Stimulated activated CD8-positive, alpha-beta memory T cell treated with anti-CD3 and anti-CD28 coated beads, Interleukin-7, amount 100 ng/mL, for 24 hours (primary cell): ENCODE data around the gene RTL5.
A peak's percentile ranks its signal among the peaks of the same experiment; 100 is the strongest.
"Not testable (repeated sequence)": the region's sequence is repeated elsewhere in the genome, so short reads cannot be mapped to it uniquely, and the experiment has no call there.

Experiments used
- DNase-seq: peaks from one replicate; pipeline ENCODE4 v3.0.0-alpha.2; 2020; ENCODE audit warnings: low read depth

RTL5 gene

DNA sequence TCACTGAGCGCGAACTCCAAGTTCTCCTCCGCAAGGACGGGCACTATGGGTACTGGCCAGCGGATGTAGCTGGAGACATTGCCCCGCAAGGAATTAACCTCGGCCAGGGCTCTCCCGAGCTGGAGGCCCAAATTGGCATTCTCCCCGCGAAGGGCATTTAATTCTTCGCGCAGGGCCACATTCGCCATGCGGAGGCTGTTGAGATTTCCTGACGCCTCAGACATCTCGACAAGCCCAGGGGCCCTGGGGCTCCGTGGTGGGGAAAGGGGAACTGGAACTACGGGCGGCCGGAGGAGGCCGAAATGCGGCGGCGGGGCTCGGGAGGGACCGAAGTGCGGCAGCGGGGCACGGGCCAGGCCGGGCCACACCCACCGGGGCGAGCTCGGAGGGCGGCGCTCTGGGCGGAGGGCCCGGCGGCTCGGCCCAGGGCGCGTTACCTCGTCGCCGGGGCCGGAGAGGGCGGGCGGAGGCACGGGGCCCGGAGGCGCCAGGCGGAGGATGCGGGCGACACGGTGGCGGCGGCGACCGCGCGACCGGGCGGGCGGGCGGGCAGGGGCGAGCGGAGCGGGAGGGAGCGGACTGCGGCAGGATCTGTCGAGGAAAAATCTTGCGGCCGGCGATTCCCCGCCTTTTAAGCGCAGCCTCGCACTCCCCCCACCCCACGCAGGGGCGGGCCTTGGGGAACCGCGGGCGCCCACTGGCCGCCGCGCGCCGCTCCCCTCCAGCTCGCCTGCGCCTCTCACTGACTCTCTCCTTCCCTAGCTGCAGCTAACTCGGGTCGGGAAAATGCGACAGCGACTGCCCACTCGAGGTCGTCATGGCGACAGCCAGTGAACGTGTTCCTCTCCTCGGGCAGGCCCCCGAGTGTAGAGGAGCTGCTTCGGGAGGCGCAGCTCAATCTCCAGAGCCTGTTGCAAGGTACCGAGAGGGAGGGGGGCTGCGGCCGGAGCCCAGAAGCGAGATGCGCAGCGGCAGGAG is at the start of gene RTL5:
Gene RTL5 (minus strand): TSS at position 599 of the 978 bp plus-strand sequence.
- DNase-seq, result peak; percentile 12

DNA sequence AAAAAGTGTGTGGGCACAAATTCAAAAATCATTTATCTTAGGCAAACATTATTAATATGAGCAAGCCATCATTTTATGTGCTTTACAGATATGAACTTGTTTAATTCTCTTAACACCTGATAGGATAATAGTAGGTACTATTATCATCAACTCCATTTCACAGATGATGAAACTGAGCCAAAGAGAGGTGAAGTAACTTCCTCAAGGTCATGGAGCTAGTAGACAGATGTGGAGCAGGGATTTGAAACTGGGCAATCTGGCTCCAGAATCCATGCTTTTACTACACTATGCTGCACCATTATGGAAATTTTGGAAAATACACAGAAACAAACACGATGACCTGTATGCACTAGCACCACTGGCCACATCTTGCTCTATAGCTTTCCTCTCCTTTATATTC is 48.8 kb upstream of the RTL5 start:
- DNase-seq, result no peak

DNA sequence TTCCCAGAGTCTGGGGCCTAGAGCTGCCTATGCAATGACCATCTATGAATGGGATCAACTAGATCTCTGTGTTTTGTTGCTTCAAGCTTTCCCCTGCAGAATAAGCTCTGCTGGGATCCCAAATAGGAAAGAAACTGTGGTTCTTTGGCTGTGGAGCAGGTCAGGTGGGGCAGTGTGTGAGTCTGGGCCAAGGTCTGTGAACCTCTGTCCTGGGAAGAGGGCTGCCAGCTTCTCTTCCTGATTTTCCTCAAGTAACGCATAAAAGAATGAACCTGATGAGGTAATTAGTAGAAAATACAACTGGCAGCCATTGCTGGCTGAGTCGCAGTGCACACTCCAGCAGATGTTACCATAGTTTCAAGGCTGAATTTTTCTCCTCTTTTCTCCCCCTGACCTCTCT is 45.3 kb upstream of the RTL5 start:
- DNase-seq, result no peak

DNA sequence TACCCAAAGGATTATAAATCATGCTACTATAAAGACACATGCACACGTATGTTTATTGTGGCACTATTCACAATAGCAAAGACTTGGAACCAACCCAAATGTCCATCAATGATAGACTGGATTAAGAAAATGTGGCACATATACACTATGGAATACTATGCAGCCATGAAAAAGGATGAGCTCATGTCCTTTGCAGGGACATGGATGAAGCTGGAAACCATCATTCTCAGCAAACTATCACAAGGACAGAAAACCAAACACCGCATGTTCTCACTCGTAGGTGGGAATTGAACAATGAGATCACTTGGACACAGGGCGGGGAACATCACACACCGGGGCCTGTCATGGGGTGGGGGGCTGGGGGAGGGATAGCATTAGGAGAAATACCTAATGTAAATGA is 44.6 kb upstream of the RTL5 start:
- not testable (repeated sequence) for DNase-seq

DNA sequence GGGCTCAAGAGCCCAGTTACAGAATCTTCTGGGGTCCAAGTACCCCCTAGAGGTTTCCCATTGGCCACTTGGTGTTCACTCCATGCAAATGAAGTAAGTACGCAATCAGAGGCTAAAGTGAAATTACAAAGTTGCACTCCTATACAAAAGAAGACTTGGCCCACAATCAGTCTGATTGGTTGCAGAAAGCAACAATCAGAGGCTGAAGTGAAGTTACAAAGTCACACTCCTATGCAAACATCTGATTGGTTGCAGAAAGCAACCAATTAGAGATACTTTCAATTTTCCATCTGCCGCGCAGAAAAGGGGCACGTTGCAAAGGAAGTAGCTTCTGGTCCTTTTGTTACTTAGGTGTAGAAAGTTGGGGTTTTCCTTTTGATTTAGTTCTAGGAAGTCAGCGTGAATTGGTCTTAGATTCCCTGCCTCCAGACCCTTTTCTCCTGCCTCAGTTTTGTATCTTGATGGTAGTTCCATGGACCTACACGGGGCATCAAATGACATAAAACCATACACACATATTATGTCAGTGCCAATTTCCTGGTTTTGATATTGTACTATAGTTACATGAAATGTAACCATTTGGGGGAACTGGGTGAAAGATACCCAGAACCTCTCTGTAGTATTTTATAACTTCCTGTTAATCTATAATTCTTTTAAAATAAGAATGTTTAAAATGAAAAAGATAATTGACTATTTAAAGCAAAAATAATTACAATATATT is 37.5 kb upstream of the RTL5 start:
- DNase-seq, result no peak

DNA sequence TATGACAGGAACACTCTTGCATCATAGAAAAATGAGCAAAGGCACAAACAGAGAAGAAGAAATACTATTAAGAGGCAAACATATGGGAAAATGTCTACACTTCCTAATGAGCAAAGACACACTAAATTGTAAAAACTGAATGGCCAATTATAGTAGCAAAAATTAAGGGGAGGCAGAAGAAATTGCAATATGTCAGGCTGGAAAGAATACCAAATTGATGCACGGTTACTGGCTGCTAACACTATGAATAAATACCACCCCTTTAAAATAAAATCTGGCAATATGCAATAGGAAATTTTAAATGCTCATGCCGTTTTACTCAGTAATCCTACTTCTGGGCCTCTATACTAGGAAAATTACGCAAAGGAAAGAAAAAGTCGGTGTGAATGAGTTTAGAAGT is 33.8 kb upstream of the RTL5 start:
- DNase-seq, result no peak

DNA sequence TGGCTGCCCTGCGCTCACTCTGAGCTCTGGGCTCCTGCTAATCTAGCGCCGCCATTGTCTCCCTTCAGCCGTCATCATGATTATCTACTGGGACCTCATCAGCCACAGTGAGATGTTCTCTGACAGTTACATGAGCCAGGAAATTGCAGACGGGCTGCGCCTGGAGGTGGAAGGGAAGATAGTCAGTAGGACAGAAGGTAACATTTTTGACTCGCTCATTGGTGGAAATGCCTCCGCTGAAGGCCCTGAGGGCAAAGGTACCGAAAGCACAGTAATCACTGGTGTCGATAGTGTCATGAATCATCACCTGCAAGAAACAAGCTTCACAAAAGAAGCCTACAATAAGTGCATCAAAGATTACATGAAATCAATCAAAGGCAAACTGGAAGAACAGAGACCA is 28.1 kb upstream of the RTL5 start:
- DNase-seq, result no peak

DNA sequence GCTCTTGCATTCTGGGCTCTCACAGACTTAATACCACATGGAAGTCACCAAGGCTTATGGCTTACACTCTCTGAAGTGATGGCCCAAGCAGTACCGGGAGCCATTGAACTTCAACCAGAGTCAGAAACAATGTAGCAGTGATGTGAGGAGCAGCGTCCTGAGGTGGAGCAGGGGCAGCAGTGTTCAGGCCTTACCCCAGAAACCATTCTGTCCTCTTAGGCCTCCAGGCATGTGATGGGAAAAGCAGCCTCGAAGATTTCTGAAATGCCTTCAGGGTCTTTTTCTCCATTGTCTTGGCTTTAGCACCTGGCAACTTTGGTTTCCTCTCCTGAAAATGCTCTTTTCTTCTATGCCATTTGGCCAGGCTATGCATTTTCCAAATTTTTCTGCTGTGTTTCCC is 27.1 kb upstream of the RTL5 start:
- DNase-seq, result no peak

DNA sequence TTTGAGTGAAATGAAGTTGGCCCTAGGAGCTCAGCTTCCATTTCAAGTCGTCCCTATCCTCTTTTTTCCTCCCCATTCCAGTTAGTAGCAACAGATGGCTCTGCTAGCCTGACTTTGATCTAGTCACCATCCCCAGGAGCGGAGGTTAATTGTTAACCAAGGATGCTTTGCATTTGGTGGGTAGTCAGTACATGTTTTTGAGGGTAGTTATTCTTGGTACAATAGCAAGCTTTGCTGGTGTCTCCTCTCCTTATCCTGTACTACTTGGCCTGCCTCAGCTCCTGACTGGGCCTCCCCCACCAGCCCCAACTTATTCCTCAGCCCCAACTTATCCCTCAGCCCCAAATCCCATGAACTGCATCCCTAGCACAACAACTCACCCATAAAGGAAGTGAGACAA is 14.8 kb upstream of the RTL5 start:
- DNase-seq, result no peak

DNA sequence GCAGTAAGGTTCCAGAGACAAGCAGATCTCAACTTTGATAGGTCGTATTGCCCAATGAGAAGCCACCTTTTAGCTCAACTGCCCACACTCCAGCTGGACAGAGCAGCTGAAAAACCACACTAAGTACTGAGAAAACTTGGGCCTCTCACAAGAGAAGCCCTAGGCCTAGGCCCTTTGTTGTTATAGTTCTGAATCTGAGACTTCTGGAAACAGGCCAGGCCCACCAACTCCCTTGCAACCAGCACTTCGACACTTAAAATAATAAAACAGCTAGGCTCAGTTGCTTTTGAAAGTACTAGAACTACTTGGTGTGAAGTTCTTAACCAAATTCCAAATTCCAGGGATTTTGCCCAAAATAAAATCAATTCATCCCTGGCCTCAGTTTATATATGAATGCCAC is 13.5 kb upstream of the RTL5 start:
- DNase-seq, result no peak

DNA sequence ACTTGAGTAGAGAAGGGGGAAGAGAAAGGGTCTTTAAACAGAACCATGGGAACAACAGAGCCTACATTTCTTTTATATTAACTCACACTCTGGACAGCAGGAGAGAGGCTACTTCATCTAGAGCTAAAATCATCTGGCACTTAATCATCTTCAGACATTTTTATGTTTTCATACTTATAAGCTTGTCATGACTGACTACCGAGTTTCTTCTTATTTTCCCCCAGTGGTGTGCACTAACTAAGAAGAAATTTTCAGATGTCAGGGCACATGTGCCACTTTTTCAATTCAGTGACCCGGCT is 11.8 kb upstream of the RTL5 start:
- DNase-seq, result no peak

DNA sequence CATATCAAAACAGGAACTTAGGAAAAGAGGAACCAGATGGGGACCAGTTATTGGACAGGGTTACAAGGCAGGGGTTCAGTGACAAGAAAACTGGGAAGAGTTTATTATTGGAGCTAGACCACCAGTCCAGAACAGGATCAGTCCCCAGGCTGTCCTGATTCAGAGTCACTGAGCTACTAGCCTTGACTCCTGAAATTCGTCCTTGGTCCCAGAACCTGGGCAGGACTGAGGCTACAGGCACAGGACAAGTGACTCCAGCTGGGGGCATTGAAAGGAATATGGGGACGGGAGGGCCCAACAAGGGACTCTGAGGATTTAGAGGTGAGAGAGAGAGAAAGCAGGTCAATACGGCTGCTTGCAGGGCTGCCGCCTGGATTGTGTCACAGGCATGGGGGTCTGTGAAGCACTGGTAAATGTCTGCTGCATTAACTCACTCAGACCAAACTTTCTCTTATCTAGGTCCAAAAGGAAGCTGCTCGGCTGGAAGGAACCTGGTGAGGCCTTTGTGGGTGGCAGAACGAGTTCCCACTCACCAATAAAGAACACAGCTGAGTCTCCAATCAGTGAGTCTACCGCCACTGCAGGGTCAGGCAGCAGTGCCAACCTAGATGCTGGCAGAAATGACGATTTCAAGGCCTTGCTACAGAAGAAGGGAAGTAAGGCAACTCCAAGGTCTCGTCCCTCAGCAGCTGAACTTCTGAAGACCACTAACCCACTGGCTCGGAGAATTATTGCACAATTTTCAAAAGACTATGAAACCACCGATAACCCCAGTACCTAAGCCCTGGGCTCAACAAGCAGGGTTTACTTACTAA is 11.3 kb upstream of the RTL5 start:
- DNase-seq, result no peak

DNA sequence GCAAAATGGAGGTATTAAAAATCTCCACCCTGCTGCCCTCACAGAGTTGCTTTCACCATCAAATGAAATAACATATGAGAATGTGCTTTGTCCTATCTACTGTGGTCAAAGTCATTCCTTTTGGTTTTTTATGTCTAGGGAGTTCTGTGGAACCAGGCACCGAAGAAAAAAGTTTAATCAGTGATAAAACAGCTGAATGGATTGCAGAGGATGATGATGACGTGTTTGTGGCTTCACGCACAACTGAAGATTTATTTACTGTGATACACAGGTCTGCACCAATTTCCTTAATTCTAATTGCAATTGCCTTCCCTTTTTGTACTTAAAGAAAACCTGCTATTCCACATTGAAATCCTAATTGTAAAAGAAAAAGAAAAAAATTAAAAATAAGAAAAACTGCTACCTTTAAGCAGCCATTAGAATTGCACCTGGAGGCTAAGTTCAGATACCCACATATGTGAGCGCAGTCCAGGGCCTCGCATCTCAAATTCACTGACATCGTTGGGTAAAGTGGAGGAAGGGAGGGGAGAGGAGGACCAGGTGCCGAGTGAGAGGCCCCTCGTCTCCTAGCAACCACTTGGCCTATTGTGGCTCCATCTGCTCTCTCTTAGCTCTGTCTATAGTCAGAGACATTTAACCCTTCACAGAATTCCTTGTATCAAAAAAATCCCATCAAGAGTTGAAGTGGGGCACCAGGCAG is 10.5 kb upstream of the RTL5 start:
- no peak for DNase-seq

DNA sequence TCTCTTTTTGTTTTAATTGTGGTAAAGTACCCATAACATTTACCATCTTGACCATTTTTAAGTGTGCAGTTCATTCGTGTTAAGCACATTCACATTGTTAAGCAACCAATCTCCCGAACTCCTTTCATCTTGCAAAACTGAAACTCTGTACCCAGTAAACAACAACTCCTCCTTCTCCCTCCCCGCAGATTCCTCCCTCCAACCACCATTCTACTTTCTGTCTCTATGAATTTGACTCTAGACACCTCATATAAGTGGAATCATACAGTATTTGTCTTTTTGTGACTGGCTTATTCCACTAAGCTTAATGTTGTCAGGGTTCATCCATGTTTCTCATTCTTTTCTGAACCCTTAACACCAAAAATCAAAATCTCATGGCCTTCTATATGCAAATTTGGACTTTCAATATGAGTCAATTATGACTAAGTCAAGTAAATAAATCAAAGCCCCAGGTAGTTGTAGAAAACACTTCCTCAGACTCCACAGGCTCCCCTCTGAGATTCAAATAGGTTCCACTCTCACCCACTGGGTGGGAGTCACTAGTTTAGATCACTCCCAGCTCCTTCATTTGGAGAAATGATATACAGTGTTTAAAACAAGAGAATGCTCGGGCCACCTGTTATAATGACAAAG is 9.8 kb upstream of the RTL5 start:
- no peak for DNase-seq

DNA sequence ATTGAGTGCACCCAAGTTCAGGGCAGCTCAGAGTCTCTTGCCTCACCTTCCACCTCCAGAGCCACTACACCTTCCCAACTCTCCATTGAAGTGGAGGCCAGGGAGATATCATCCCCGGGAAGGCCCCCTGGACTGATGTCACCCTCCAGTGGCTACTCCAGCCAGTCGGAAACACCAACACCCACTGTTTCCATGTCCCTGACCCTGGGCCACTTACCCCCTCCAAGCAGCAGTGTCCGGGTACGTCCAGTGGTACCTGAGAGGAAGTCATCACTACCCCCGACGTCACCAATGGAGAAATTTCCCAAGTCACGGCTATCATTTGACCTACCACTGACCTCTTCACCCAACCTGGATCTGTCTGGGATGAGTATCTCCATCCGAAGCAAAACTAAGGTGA is 7.8 kb upstream of the RTL5 start:
- DNase-seq, result no peak

DNA sequence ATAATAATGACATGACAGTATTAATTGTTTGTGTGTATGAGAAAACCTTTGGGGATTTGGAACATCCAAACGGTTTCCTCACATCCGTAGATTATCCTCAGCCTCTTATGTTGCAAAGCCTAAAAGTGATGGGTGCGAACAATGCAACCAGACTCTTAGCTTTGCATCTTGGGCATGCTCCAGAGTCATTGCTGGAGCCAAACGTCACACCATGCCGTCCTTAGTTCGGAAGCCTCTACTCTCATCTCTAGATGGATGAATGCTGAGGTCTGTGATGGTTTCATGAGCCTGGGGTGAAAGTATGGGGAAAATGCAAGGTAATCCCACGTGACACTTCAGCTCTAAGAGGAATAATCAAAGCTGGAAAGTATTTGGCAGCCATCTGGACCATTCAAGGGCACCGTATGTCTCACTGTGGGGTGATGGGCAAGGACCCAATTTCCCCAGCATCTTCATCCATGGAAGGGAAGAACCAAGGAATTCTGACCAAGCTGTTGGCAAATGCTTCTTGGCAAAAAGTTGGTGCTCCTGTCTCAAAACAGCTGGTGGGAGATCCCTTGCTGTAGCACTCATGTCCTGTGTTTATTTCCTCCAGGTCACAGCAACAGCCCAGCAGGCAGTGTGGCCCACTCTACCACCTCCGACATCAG is 6.3 kb upstream of the RTL5 start:
- DNase-seq, result no peak

DNA sequence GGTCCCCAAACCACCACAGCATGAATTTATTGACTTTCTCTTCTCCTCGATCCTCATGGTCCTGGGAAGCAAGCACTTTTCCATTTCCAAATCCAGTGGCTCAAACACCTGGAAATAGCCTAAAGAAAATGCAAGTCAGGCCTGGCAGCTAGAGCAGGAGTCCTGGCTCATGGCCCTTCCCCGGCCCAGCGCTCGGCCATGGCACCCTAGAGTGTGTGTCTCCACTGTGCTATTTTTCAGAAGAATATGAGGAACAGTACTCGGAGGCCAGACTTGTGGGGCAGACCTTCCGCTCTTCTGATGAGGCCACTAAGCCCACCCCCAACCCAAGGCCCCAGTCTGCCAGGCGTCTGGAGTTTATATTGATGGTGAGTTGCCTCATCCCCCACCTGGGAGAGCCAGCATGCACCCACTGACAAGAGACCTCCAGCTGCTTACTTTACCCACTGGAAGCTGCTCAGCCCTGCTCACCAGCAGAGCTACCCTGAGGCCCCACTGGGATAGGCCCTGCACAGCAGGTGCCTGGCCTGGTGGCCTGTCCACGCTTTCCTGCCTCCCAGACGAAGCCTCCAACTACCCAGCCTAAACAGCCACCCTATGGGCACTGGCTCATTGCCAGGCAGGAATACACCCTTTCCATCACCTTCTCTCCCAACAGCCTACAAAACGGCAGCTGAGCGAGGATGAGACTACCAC is 2.3 kb upstream of the RTL5 start:
- no peak for DNase-seq

DNA sequence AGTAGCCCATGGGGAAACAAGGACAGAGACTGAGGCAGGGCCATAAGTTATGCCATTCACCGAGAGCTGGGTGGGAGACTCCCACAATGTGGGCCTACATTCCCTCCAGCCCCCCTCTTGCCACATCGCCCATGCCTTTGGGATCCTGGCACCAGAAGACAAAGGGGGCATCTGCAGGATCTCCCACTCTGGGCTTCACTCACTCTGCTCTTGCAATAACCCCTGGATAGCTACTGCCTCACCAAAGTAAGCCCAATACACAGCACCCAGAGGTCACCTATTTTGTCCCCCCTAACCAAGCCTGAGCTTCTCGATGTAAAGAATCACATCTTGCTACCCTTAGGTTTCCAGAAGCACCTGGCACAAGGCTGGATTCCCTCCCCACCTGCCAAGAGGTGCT is 741 bp upstream of the RTL5 start:
- no peak for DNase-seq

DNA sequence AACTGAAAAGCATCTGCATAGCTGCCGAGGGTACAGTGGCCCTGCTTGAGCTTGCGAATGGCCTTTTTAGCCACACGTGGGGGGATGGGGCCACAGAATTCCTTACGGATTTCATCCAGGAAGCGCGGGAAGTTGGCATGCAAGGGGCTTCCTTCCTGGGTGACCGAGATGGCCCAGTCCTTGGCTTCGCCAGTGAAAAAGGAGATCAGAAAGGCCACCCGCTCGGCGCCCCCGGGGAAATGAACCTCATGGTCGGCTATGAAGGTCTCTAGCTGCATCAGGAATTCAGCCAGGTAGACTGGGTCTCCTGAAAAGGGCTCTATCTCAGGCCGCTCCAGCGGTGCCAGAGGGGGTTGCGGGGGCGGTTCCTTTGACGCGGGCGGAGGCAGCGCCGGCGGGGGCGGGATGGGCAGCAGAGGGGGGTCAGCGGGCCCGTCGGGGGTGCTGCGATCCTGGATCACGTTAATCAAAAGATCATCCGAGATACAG is 909 bp downstream of the RTL5 start:
- DNase-seq, result no peak

DNA sequence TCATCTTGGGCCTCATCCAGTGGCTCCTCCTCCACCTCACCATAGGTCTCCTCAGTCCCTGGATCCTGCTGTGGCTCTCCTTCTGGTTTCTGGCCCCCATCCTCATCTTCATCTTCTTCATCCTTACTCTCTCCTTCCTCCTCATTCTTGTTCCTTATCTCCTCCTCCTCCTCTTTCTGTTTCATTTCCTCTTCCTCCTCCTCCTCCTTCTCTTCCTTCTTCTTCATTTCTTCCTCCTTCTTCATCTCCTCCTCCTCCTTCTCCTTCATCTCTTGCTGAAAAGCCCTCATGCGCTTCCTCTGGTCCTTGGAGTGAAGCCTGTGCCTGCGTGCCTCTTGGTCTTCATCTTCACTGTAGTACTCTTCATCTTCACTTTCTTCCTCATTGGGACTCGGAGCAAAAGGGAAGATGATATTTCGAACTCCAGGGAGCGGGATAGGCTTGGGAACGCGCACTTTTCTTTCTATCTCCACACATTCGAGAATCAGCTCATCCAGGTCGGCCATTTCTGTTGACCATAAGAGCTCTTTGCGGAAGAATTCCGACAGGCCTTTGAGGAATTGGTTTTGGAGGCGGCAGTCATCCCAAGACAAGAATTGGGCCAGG is 1.5 kb downstream of the RTL5 start:
- DNase-seq, result no peak
